Measurements from ENCODE around the gene D2HGDH. TPM values are rescaled to one million over a fixed set of nuclear protein-coding genes. Genes with fewer than 3 reads are reported as not detected.

D2HGDH gene
- total and polyA plus RNA-seq, 10 of the 15 experiments (the other 5 are each of a cell fraction or from before 2014, with no cell fraction given) = 0.52 to 32.1 (median 11.0) TPM

GRCh38 chr2:241759067-241759807 lies 24.8 kb downstream of the D2HGDH start:
- H3K79me2 ChIP-seq (ENCODE audit: control insufficient read depth, insufficient read depth, low read length) = no peaks in the 10 kb centered on the region
- CTCF ChIA-PET = no interaction called here
- 96% methylated on average over 20 of the region's 20 CpGs for WGBS (ENCODE audit: insufficient coverage, insufficient replicate concordance, low lambda C conversion rate, missing lambda C conversion rate)
- FAIRE-seq (no peak), DNase-seq (ENCODE audit: low read depth, low spot score) (no peak), ATAC-seq (no peak)
- H3K4me3 ChIP-seq = no peak overlapping the region
- no peak for TF ChIP-seq ZBTB11 (CRISPR knock-in tag; IDR thresholded peaks at IDR 0.05)
- TF ChIP-seq RCOR1 (conservative IDR thresholded peaks at IDR 0.05; ENCODE audit: low read depth, low read length) = no peak
- no peak for TF ChIP-seq HSF1 (IDR thresholded peaks at IDR 0.05; ENCODE audit: low read depth, low read length)
- no peak for TF ChIP-seq FOXM1 (IDR thresholded peaks at IDR 0.05; ENCODE audit: low read depth, low read length)
- TF ChIP-seq REST (IDR thresholded peaks at IDR 0.05; ENCODE audit: low read depth, low read length) = no peak
- no peak for TF ChIP-seq ZBTB33 (IDR thresholded peaks at IDR 0.05)
- TF ChIP-seq NFYB (IDR thresholded peaks at IDR 0.05; ENCODE audit: insufficient read depth, low read depth, low read length) = no peak
- TF ChIP-seq ZNF274 (IDR thresholded peaks at IDR 0.05; ENCODE audit: insufficient read depth, insufficient read length) = no peak
- TF ChIP-seq ATF7 (IDR thresholded peaks at IDR 0.05; ENCODE audit: low read depth) = no peak
- TF ChIP-seq SRF (IDR thresholded peaks at IDR 0.05; ENCODE audit: low read depth in 2 of 2, low read length in 2 of 2) = no peak
- TF ChIP-seq ZZZ3 (IDR thresholded peaks at IDR 0.05; ENCODE audit: control insufficient read depth, insufficient read length, low read depth) = no peak
- no peak overlapping the region for H3K9ac ChIP-seq (ENCODE audit: control insufficient read depth, insufficient read depth, low read length)
- RAD21 ChIA-PET (ENCODE audit: unreplicated experiment) = no interaction called here
- no peaks in the 10 kb centered on the region for H3K9me3 ChIP-seq (replicated peaks; ENCODE audit: control insufficient read depth, insufficient read depth, low read length)
- no peak overlapping the region for H2AFZ ChIP-seq (ENCODE audit: control insufficient read depth, low read depth, low read length)
- H4K20me1 ChIP-seq (ENCODE audit: control insufficient read depth, insufficient read depth) = no peaks in the 10 kb centered on the region
- no peak overlapping the region for H3K4me2 ChIP-seq (ENCODE audit: control insufficient read depth, insufficient read depth)
- POLR2A ChIA-PET = no interaction called here
- BruUV-seq (replicated peaks) = no TSS peak
- peaks cover 7 to 16% of the 10 kb centered on the region in 2 experiments for H3K36me3 ChIP-seq (ENCODE audit: control insufficient read depth in 2 of 2, insufficient read depth in 2 of 2, low read length in 1 of 2)
- H3K4me1 ChIP-seq (ENCODE audit: control insufficient read depth, insufficient read depth, low read length) = peaks cover 11% of the 10 kb centered on the region
- intact Hi-C loops (cut with micrococcal nuclease; ENCODE audit: unreplicated experiment) = no loop called here
- H3K27ac ChIP-seq (ENCODE audit: control insufficient read depth, insufficient read depth) = no peak overlapping the region
- H3K27me3 ChIP-seq (replicated peaks in 1 of 2; ENCODE audit: control insufficient read depth in 2 of 2, insufficient read depth in 2 of 2, low read length in 1 of 2) = no peaks in the 10 kb centered on the region
- in situ Hi-C loops (cut with MboI) = no loop called here
- SMC1A ChIA-PET (ENCODE audit: uncharacterized antibody, unreplicated experiment) = no interaction called here
